Body of pancreas (tissue), 4 donors: Measurements from ENCODE around the gene C1R.

Experiments
- CTCF ChIP-seq, 7 experiments: fragments of 450-650 bp in 4 of 7; fragments of 200-600 bp in 3 of 7; sonication (generic) in 3 of 7; IDR thresholded peaks; one replicate each; pipeline ENCODE4 v1.5.1; 2016 to 2019; ENCODE audit warnings: antibody characterized with exemption in 7 of 7
- POLR2A ChIP-seq, 3 donors: fragments of 450-650 bp; IDR thresholded peaks; one replicate each; pipeline ENCODE4 v1.6.1; 2016; ENCODE audit warnings: antibody characterized with exemption in 3 of 3, mild to moderate bottlenecking in 2 of 3

- TF ChIP-seq CTCF (IDR thresholded peaks at IDR 0.05) (no peak), POLR2A (IDR thresholded peaks at IDR 0.05) (no peak)
Observed at GRCh38 chr12:7032990-7033389, 59.3 kb downstream of the C1R start.
